GM18502 (cell line): ENCODE results near the gene ITPR3.
A peak's percentile ranks its signal among the peaks of the same experiment; 100 is the strongest.

Experiments used
- ATAC-seq: cut with Tn5 transposase; IDR thresholded peaks from one replicate; pipeline ENCODE4 v1.9.1; 2021; ENCODE audit warnings: mild to moderate bottlenecking; ENCODE audit not compliant: unreplicated experiment, poor library complexity

Gene ITPR3

DNA sequence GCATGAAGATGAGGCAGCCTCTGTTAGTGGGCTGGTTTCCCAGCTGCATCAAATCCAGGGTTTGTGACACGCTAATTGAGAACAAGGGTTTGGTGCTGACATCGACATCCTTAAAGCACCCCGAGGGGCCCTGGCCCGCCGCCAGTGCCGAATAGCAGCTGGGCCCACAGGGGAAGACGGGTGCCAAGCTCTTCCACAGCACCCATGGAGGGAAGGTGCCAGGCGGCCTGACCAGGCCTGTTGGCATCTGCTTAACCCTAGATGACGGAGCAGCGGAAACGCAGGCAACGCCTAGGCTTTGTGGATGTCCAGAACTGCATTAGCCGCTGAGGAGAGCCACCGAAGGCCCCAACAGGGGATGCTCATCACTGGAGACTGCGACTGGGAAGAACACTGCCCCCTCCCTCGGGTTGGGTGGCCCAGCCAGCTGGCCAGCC is 74.3 kb downstream of the ITPR3 start:
- ATAC-seq, result no peak

DNA sequence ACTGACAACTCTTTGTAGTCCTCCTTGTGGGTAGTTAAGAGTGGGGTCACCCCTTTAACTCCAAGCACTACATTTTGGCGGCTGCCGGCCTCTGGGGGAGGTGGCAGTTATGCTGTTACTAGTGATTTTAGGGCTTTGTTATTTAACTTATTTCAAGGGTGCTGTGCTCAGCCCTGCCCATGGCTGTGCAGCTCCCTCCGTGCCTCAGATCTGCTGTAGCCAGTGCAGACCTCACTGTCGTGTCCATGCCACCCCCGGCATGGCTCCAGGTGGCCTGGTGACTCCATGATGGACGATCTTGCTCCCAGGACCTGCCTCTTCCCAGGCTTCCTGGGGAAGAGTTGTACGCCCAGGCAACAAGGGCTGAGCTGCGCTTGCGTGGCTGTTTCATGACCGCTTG is 75.0 kb downstream of the ITPR3 start:
- no peak for ATAC-seq

- no peak for ATAC-seq
Observed at GRCh38 chr6:33696548-33697518, 75.7 kb downstream of the ITPR3 start.

DNA sequence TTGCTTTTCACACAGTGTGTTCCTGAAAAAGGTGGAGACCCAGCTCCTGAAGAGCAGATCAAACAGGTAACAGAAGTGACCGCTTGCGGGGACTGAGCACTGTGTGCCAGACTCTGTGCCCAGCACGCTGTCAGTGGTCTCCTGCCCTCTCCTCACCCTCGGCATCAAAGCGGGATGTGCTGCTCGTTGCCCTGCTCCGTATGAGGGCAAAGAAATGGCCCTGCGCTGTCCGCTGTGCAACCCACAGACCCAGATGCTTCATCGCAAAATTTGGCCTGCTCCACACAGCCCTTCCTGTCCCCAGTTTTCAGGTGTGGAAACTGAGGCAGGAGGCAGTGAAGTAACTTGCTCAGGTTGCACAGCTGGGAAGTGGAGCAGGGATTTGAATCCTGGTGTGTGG is 76.7 kb downstream of the ITPR3 start:
- no peak for ATAC-seq

- no peak for ATAC-seq
Observed at GRCh38 chr6:33698494-33698893, 77.4 kb downstream of the ITPR3 start.

GRCh38 chr6:33699131-33699530 is 78.0 kb downstream of the ITPR3 start:
- ATAC-seq, result no peak

GRCh38 chr6:33699739-33700138 is 78.6 kb downstream of the ITPR3 start:
- ATAC-seq, result no peak

DNA sequence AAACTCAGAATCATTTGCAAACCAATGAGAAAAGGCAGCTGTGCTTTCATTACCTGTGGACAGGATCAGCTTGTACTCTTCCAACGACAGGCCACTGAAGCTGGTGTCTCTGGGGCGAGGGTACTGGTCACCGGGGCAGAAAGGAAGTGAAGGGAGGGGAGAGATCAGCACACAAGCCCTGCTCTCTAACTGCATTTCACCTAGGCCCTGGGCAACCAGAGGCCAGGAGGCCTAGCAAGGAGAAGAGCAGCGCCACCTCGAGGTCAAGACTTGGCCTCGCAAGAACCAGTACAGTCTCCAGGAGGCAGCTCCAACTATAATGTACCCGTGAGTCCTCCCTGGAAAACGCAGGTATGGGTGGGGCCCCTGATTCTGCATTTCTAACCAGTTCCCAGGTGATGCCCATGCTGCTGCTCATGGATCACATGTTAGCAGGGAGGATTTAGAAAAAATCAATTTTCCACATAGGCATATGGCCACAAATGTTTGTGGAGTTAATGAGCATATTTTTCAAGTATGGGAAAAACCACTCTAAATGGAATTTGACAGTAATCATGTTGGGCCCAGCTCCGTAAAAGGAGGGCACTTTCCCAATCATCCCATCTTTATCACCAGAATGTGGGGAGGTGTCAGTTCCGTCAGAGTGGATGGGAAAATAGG is 79.4 kb downstream of the ITPR3 start:
- no peak for ATAC-seq

- ATAC-seq, result no peak
Observed at GRCh38 chr6:33702345-33702977, 81.3 kb downstream of the ITPR3 start.

DNA sequence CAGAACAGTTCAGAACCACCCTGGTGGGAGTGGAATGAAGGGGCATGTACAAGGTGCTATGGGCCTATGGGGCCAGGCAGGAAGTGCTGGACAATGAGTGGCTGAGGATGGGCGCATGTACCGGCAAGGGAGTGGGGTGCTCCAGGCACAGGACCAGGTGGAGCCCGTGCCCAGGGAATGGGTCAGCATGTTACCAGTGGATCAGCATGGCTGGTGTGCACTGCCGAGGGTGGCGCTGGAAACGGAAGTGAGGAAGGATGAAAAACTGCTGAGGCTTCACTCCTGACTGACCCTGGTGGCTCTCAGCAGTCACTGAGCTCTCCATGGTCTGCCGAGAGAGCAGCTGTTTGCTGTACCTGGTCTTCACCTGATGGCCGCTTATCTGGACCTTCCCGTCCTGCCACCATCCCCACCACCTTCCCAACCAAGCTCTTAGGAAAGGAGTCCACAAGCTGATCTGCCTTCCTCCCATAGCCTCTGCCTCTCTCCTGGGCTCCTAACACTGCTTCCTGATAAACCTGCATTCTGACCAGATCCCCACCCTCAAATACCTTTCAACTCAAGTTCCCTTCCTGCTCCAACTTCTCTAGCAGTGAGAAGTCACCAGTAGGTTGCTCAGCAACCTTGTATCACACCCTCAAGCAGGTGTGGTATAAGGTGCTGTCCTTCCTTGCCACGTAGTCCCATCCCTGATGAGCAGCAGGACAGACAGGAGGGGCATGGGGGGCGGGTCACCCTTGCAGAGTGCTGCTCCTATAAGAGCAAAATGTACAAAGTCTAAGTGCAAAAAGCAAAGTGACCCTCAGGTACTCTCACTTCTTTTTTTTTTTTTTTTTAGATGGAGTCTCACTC is 83.3 kb downstream of the ITPR3 start:
- no peak for ATAC-seq

DNA sequence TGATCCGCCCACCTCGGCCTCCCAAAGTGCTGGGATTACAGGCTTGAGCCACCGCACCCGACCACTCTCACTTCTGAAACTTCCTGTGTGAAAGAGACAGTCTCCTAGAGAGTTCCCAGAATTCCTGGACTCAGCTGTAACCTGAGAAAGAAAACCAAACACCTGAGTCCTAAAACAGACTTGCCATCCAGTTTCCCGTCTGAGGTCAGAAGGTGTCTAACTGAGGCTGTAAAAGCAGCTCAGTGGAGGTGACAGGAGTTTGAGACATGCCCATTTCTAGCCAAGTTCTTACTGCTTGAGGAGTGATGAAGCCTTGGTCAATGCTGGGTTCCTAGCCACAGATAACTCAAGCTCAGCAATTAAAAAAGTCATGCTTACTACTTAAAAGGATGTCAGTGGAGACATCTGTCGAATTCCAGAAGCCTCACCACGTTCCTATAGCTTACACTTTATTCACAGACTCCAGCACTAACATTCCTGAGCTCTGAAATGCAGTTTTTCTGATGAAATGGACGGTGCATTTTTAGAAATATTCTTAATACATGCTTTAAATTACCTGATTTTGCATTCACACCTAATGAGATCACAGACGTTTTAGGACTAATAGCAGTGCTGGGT is 84.3 kb downstream of the ITPR3 start:
- no peak for ATAC-seq

DNA sequence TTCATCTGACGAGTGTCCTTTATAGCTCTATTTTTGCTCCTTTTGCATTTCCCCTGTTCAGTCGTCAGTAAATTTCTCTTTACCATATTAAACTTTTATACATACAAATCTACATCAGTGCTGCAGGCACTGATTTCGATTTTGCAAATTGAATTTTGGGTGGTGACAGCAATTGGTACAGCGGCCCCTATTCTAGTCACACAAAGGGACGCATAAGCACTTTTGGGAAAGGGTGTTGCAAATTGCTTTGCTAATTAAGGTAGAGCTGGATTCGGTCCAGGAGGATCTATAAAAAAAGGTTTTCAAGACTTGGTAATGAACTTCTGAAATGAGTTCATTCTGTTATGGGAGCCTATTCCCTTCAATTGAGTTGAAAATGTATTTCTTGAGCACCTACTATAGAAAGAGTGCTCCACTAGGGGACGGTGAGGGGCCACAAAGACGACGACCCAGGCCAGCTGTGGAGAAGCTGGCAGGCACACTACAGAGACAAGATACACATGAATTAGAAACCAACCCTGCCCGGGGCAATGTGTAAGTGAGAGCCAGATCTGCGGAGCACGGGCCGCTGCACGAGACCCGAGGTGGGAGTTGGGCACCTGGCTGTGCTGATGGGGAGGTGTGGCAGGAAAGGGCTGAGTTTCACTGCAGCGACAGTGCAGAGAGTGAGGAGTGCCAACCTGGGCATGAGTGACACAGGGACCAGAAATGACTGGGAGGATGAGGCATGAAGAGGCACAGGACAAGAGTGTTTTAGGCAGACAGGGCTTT is 85.0 kb downstream of the ITPR3 start:
- no peak for ATAC-seq

DNA sequence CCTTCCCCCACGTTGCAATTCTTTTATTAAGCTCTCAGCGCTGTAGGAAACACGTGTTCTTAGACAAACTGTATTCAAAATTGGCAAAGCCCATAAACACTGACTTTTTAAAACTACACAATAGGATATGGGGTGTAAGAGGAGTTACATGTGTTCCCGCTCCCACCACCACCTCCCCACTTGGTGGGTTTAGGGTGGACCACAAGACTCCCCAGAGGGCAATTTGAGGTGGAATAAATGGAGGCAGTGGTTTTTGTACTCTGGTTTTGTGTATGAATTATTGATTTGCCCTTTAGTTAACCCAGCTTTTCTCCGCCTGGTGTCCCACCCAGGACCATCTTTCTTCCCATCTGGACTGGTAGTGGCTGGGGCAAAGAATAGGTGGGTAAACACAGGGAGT is 86.6 kb downstream of the ITPR3 start:
- ATAC-seq, result no peak

DNA sequence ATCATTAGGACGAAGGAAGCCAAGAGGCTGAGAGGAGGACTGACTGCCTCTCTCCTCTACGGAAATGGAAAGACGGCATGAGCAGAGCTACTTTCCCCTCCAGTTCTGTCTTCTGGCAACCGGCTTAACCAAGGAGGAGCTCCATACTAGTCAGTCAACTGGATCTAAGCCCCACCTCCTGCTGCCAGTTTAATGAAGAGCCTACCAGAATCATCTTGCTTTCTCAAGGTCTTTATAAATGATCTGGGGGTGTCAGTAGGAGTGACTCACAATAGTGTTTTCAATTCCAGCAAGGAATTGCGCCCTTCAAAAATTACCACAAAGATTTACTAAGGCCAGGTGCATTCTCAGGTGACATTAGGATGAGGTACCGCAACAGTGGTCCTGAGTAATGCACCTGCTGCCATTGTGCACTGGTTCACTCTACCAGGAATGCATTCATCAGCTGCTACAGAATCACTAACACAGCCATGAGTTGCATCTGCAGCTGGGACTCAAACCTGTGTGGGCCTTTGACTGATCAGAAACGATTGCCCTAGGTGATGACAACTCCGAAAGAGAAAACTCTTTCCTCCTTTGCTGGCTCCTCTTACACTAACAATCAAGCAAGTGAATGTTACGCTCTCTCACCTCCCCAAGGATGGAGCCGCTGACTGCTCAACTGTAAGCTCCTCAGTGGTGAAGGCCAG is 87.5 kb downstream of the ITPR3 start:
- ATAC-seq, result no peak

GRCh38 chr6:33709605-33710295 is 88.6 kb downstream of the ITPR3 start:
- ATAC-seq, result no peak

DNA sequence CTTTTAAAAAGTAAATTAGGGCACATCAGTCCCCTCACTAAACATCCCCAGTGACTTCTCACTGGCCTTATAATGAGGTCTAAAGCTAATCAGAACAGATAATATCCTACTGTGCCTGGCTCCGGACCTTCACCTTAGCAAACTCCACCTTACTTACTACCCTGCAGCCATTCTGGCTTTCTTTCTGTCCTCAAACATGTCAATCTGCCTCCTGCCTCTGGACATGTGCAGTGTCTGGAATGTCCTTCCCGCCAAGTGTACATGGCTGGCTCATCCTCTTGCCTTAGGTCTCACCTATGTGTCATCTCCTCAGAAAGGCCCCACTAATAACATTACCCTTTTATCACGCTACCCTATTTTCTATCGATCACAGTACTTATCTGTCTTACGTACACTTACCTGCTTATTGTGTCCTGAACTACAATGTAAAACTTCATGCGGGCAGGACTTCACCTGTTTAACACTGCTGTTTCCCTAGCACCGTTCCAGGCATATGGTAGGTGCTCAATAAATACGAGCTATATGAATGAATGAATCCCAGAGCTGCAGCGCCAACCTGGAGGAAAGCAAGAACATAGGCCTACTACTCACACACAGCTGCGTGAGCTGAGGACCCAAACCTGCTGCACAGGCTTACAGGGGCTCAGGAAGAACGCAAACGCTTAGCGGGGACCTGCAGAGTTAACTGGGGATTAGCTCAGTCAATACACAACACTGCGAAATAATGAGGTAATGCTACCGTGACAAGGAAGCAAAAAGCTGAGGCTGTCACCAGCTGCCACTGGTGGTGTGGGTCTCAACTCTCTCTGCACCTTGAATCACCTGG is 89.4 kb downstream of the ITPR3 start:
- ATAC-seq, result peak; percentile 1
